Measurements from ENCODE around the gene RASD2. TPM values are rescaled to one million over a fixed set of nuclear protein-coding genes. Genes with fewer than 3 reads are reported as not detected.

The RASD2 gene
- total RNA-seq, 1 donor from 2014 or later = 0.45 TPM

DNA sequence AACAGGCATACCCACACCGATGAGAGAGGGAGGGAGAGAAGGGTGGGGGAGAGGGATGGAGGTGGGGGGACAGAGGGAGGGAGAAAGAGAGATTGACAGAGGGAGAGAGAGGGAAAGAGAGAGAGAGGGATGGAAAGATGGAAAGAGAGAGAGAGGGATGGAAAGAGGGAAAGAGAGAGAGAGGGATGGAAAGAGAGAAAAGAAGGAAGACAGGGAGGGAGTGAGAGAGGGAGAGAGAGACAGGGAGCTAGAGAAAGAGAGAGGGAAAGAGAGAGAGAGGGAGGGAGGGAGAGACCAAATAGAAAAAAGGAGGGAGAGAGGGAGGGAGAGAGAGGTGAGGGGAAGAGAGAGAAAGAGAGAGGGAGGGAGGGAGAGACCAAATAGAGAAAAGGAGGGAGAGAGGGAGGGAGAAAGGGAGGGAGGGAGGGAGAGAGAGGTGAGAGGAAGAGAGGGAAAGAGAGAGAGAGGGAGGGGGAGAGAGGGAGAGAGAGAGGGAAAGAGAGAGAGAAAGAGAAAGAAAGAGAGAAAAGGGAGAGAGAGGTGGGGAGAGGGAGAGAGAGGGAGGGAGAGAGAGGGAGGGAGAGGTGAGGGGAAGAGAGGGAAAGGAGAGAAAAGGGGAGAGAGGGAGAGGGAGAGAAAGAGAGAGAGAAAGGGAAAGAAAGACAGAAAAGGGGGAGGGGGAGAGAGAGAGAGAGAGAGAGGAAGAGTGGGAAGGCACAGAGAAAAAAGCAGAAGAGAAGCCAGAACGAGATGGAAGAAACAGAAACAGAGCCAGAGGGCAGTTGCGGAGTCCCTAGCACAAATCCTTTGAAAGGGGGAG lies 52.6 kb downstream of the RASD2 start:
- ATAC-seq = no peak
- intact Hi-C loops (cut with DNase I) = no loop called here
- no peak for DNase-seq (ENCODE audit: low spot score)

DNA sequence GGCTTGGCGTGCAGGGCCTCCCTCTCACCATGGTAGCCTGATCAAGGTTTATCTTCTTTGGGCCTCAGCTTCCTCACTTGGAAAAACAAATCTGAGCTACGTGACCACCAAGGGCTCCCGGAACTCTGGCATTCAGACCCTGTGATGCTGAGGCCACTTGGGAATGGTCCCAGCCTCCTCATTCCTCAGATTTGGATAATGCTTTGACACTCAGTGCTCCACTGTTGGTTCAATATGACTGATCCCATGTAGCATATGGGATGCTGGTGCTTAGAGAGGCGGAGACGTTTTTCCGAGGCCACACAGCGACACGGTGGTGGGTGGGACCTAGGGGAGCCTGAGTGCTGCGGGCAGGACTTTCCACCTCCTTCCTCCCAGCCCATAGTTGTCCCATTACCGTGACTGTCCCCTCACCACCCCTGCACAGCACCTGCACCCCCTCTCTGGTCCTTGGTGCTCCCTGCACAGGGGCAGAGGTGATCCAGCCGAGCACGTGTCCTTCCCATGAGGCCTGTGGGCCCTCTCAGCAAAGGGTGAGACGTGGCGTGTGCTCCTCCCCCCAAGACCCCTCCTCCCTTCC lies 53.4 kb downstream of the RASD2 start:
- DNase-seq (ENCODE audit: low spot score) = no peak
- intact Hi-C loops (cut with DNase I) = no loop called here
- no peak for ATAC-seq

DNA sequence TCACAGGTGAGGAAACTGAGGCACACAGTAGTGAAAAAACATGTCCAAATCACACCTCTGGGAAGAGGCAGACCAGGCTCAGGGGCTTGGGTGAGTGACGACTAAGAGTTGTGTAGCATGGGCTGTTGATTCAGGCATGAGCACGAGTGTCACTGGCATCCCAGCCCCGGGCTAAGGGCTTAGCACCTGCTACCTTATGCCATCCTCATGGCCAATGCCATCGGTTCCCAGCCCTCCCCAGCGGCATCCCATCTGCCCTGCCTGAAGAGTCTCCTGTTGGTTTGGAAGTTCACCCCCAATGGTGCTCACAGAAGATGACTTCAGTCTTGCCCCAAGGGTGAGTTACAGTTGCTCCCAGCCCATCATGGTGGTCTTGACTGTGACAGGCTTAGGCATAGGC lies 54.1 kb downstream of the RASD2 start:
- intact Hi-C loops (cut with DNase I) = no loop called here
- DNase-seq (ENCODE audit: low spot score) (no peak), ATAC-seq (no peak)

DNA sequence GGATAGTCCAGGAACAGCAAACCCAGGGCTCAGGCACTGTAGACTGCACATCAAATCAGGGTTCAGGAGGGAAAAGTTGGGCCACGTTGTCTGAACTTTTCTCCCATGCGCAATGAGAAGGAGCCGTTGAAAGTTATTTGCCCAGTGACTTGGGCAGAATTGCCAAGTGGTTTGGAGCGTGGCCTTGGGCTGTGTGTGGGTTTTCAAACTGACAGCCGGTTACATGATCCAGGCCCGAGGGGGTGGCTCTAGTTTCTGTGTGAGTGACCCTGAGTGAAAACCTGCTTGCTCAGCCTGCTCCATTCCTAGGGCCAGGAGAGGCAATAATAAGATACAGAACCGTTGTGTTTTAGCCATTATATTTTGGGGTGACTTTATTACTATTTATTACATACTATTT lies 56.2 kb downstream of the RASD2 start:
- intact Hi-C loops (cut with DNase I) = no loop called here
- DNase-seq (ENCODE audit: low spot score) (no peak), ATAC-seq (no peak)

DNA sequence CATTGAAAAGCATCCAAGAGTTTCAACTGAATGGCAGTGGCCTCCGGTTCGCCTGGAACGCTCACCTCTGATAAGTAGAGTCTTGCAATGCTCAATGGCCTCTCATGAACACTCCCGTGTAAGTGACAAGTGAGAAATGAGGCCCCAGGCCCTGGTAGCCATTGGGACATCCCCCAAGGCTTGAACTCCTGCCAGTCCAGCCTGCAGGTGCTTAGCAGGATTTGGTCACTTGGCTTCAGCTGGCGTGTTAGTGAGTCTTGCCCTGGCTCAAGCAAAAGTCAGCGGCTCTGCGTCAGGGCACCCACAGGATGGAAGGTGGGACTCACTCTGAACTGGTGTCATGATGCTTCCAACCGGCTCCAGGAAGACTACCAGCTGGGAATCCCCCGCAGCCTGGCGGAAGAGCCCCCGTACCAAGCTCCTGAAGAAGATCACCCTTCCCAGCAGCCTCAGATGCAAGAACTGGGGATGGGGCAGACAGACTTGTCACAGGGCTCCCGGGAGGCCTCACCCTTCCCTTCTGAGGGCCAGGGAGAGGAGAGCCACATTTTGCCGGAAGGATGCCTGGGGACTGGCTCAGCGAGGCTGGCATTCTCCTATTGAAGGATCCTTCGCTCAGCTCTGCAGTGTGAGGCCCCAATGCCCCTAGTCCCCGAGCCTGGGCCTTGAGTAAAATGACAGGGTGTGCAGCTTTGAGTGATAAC lies 57.2 kb downstream of the RASD2 start:
- intact Hi-C loops (cut with DNase I) = no loop called here
- ATAC-seq = no peak

DNA sequence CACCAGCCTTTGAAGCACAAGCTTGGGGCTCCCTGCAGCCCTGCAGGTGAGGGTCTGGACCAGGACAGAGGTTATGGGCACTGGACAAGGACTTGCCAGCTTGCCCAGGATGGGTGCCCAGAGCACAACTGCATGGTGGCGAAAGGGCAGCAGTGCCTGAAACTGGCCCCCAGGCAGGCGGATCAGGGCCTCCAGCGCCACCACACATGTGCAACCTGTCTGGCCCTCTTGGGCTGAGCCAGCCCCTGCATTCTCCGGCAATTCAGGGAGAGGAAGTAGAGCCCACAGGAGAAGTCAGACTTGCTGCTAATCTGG lies 57.7 kb downstream of the RASD2 start:
- no peak for ATAC-seq
- intact Hi-C loops (cut with DNase I) = no loop called here

More for the DNA sequence above, 57.2 kb downstream of the RASD2 start:
- DNase-seq (ENCODE audit: low spot score) = no peak

DNA sequence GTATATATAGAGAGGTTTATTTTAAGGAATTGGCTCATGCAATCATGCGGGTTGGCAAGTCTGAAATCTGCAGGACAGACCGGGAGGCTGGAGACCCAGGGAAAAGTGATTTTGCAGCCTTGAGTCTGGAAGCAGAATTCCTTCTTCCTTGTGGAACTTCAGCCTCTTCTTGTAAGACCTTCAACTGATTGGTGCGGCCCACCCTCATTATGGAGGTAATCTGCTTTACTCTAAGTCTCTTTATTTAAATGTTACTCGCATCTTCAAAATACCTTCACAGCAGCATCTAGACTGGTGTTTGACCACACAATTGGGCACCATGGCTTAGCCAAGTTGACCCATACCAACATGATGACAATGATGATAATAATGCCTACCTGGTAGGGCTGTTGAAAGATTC lies 58.7 kb downstream of the RASD2 start:
- DNase-seq (ENCODE audit: low spot score) (no peak), ATAC-seq (no peak)
- intact Hi-C loops (cut with DNase I) = no loop called here

More for the DNA sequence above, 57.7 kb downstream of the RASD2 start:
- no peak for DNase-seq (ENCODE audit: low spot score)

DNA sequence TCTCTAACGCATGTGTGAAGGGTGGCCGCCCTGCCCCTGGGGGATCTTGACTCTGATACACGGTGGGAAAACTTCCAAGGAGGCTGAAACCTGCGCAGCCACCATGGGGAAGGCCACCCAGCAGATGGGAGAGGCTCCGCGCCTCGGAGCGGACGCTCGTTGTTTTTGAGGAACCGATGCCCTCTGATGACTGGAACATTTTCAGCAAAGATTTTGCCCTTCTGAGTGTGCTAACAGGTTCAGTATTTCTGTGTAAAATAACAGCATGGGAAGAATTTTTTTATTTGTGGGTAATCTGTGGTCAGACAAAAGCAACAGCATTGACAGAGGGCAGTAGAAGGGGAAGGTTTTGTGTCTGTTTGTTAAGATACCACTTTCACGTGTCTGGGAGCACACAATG lies 59.8 kb downstream of the RASD2 start:
- intact Hi-C loops (cut with DNase I) = no loop called here
- DNase-seq (ENCODE audit: low spot score) (no peak), ATAC-seq (no peak)

DNA sequence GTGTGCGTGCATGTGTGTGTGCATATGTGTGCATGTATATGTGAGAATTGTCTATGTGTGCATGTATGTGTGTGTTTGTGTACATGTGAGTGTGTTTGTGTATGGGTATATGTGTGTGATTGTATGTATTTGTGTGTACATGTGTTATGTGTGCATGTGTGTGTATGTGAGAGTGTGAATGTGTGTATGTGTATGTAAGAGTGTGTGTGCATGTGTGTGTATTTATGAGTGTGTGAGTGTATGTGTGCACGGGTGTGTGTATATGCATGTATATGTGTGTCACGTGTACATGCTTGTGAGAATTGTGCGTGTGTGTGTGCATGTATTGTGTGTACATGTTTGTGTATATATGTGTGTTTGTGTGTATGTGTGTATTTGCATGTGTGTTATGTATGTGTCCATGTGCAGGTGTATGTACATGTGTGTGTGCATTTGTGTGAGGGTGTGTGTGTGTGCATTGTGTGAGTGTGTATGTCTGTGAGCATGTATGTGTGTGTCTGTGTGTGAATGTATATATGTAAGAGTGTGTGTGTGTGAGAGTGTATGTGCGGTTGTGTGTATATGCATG lies 60.5 kb downstream of the RASD2 start:
- ATAC-seq (no peak), DNase-seq (ENCODE audit: low spot score) (no peak)
- intact Hi-C loops (cut with DNase I) = no loop called here

DNA sequence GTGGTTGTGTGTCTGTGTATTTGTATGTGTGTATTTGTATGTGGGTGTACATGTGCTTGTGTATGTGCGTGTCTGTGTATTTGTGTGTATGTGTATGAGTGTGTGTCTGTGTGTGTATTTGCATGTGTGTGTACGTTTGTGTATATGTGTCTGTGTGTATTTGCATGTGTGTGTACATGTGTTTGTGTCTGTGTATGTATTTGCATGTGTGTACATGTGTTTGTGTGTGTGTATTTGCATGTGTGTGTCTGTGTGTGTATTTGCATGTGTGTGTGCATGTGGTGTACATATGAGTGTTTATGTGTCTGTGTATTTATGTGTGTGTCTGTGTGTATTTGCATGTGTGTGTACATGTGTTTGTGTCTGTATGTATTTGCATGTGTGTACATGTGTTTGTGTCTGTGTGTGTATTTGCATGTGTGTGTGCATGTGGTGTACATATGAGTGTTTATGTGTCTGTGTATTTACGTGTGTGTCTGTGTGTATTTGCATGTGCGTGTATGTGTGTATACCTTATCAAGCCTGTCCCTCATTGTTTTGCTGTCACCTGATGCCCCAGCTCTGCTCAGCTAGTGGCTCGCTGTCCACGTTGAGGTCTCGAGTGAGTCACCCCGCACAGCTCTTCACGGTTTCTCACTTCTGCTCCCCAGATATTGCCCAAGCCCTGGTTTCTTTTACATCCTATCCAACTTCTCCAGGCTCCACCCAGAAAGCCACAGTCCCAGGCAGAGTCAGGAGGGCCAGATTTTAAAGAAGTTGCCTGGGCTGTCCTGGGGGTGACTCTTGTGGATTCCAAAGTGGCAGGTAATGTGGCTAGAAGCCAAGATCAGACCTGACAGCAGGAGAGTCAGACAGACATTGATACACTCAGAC lies 61.3 kb downstream of the RASD2 start:
- intact Hi-C loops (cut with DNase I) = no loop called here
- peak; percentile 60 for ATAC-seq
- DNase-seq (ENCODE audit: low spot score) = no peak

Other genes with a start within 250 kb of the RASD2 start
- 48.2 TPM for gene TOM1, start 240.9 kb upstream of the RASD2 start, total RNA-seq
- gene HMOX1, start 159.7 kb upstream of the RASD2 start, total RNA-seq = 78.5 TPM
- gene MCM5, start 140.7 kb upstream of the RASD2 start, total RNA-seq = 23.0 TPM
- not detected for gene MB, start 76.5 kb downstream of the RASD2 start, total RNA-seq
- 16.4 TPM for gene APOL6, start 107.6 kb downstream of the RASD2 start, total RNA-seq
- not detected for gene APOL5, start 177.0 kb downstream of the RASD2 start, total RNA-seq